Measurements from ENCODE around the gene SLC38A10. TPM values are rescaled to one million over a fixed set of nuclear protein-coding genes. Genes with fewer than 3 reads are reported as not detected.

The SLC38A10 gene
- total RNA-seq, 1 experiment from 2014 or later = 75.1 TPM

DNA sequence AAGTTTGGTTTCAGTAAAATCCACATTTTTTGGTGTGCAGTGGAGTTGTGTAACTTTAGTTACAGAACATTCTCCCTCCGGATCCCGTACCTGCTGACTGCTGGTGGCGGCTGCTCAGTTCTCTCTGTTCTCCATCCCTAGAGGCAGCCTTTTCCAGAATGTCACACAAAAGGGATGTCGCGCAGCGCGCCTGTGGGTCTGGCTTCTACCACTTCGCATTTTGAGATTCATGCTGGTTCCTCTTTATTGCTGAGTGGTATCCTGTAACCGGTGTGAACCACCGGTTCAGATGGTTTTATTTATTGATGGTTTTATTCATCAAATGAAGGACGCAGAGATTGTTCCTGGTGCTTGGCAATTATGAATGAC lies 71.4 kb downstream of the SLC38A10 start:
- ChIA-PET CTCF (no interaction called here), POLR2A (ENCODE audit: low non-redundant PET) (no interaction called here)
- Histone ChIP-seq H3K9me3 (ENCODE audit: low read depth, low read length, poor library complexity, severe bottlenecking) (peaks cover 5% of the 10 kb centered on the region), H3K4me3 (ENCODE audit: low read depth, low read length, poor library complexity, severe bottlenecking) (no peak overlapping the region), H3K27me3 (replicated peaks; ENCODE audit: insufficient read depth, low read depth, low read length, poor library complexity) (no peaks in the 10 kb centered on the region), H3K4me1 (ENCODE audit: insufficient read depth, low read length, poor library complexity, severe bottlenecking) (peaks cover 10% of the 10 kb centered on the region), H3K27ac (ENCODE audit: low read depth, low read length, poor library complexity, severe bottlenecking) (no peak overlapping the region), H3K36me3 (ENCODE audit: insufficient read depth, low read length, poor library complexity, severe bottlenecking) (no peaks in the 10 kb centered on the region)
- intact Hi-C loops (cut with micrococcal nuclease; ENCODE audit: unreplicated experiment) = no loop called here
- TF ChIP-seq, protein P1, sequence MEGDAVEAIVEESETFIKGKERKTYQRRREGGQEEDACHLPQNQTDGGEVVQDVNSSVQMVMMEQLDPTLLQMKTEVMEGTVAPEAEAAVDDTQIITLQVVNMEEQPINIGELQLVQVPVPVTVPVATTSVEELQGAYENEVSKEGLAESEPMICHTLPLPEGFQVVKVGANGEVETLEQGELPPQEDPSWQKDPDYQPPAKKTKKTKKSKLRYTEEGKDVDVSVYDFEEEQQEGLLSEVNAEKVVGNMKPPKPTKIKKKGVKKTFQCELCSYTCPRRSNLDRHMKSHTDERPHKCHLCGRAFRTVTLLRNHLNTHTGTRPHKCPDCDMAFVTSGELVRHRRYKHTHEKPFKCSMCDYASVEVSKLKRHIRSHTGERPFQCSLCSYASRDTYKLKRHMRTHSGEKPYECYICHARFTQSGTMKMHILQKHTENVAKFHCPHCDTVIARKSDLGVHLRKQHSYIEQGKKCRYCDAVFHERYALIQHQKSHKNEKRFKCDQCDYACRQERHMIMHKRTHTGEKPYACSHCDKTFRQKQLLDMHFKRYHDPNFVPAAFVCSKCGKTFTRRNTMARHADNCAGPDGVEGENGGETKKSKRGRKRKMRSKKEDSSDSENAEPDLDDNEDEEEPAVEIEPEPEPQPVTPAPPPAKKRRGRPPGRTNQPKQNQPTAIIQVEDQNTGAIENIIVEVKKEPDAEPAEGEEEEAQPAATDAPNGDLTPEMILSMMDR (conservative IDR thresholded peaks at IDR 0.05; ENCODE audit: low read depth, low read length) = no peak
- no peak for TF ChIP-seq EZH2 (IDR thresholded peaks at IDR 0.05; ENCODE audit: borderline replicate concordance, low read depth, low read length, poor library complexity, severe bottlenecking)
- no peak for DNase-seq (ENCODE audit: low spot score)
- no TSS peak for BruUV-seq (replicated peaks)

DNA sequence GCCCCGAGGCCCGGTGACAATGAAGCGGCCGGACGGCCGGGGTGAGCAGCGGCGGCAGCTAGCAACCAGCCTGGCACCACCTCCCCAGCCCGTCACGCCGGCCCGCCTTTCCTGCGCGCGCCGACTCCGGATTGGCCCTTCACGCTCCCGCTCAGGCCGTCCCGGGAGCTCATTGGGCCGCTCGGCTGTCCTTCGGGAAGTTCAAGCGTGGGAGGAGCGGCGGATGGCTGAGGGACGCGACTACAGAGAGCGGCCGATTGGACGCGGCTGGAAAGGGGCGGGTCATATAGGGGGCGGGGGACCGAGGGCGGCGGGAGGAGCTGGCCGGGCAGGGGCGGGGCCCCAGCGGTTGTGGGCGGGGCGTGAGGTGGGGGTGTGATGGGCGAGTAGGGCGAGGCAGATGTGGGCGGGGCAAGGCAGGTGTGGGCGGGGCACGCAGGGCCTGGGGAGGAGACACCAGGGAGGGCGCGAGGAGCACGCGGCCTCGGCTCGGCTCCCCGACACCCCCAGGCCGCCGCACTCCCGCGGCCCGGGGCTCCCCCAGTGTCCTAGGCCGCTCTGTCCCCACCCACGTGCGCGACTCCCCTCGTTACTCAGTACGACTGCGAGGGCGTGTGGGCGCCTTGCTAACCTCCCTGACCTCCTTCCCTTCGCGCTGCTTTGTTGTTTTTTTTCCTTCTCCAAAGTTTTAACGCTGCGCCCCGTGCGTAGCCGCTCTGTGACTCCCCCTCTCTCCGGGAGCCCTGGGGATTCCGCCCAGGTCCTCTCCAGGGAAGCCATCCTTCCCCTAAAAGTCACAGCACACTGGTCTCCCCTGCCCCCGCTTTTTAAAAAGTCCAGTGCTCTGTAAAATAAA lies 72.0 kb downstream of the SLC38A10 start, which contains the start of gene CEP131:
TSS of gene CEP131 (minus strand) at position 60 of the 856 bp plus-strand sequence. CDS start 2,909 bp downstream, outside the sequence.
- Histone ChIP-seq H3K27me3 (replicated peaks; ENCODE audit: insufficient read depth, low read depth, low read length, poor library complexity) (no peaks in the 10 kb centered on the region), H3K4me3 (ENCODE audit: low read depth, low read length, poor library complexity, severe bottlenecking) (peak within 1 kb of the TSS; percentile 98), H3K4me1 (ENCODE audit: insufficient read depth, low read length, poor library complexity, severe bottlenecking) (peaks cover 10% of the 10 kb centered on the region), H3K9me3 (ENCODE audit: low read depth, low read length, poor library complexity, severe bottlenecking) (peaks cover 5% of the 10 kb centered on the region), H3K27ac (ENCODE audit: low read depth, low read length, poor library complexity, severe bottlenecking) (peak within 1 kb of the TSS; percentile 79), H3K36me3 (ENCODE audit: insufficient read depth, low read length, poor library complexity, severe bottlenecking) (no peaks in the 10 kb centered on the region)
- ChIA-PET CTCF (interaction anchor here (0.8 to 1.2 kb wide), 3 partner anchors 13 to 126 kb away, joined by 3 read pairs; partner anchors contain the start of genes NDUFAF8 and TEPSIN), POLR2A (ENCODE audit: low non-redundant PET) (interaction anchor here (0.6 kb wide), 2 partner anchors 172 to 196 kb away, joined by 3 read pairs; no protein-coding TSS in a partner anchor)
- DNase-seq (ENCODE audit: low spot score) = peak; percentile 99
- no peak for TF ChIP-seq EZH2 (IDR thresholded peaks at IDR 0.05; ENCODE audit: borderline replicate concordance, low read depth, low read length, poor library complexity, severe bottlenecking)
- TF ChIP-seq, protein P1 (conservative IDR thresholded peaks at IDR 0.05; ENCODE audit: low read depth, low read length) = no peak
- intact Hi-C loops (cut with micrococcal nuclease; ENCODE audit: unreplicated experiment) = no loop called here
- BruUV-seq (replicated peaks) = no TSS peak

DNA sequence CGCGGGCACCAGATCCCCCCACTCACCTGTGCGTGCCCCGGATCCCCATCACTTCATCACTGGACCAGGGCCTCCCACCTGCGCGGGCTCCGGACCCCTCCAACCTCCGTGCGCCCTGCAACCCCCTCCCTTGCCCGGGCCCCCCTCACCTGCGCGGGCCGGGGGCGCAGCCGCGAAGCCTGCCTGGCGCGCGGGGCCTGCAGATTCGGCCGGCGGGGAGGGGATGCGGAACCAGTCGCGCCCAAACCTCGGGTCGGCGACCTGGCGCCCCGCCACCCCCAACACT lies 72.5 kb downstream of the SLC38A10 start:
- Histone ChIP-seq H3K4me1 (ENCODE audit: insufficient read depth, low read length, poor library complexity, severe bottlenecking) (peaks cover 10% of the 10 kb centered on the region), H3K9me3 (ENCODE audit: low read depth, low read length, poor library complexity, severe bottlenecking) (peaks cover 5% of the 10 kb centered on the region), H3K4me3 (ENCODE audit: low read depth, low read length, poor library complexity, severe bottlenecking) (peak overlapping the region; percentile 98), H3K27me3 (replicated peaks; ENCODE audit: insufficient read depth, low read depth, low read length, poor library complexity) (no peaks in the 10 kb centered on the region), H3K27ac (ENCODE audit: low read depth, low read length, poor library complexity, severe bottlenecking) (peak overlapping the region; percentile 79), H3K36me3 (ENCODE audit: insufficient read depth, low read length, poor library complexity, severe bottlenecking) (no peaks in the 10 kb centered on the region)
- ChIA-PET CTCF (interaction anchor here (1.2 kb wide), 2 partner anchors 13 to 17 kb away, joined by 3 read pairs; partner anchors contain the start of genes NDUFAF8 and TEPSIN), POLR2A (ENCODE audit: low non-redundant PET) (interaction anchor here (0.6 kb wide), 1 partner anchor 197 kb away, joined by 3 read pairs; no protein-coding TSS in a partner anchor)
- DNase-seq (ENCODE audit: low spot score) = no peak
- intact Hi-C loops (cut with micrococcal nuclease; ENCODE audit: unreplicated experiment) = no loop called here
- BruUV-seq (replicated peaks) = no TSS peak
- TF ChIP-seq, protein P1 (conservative IDR thresholded peaks at IDR 0.05; ENCODE audit: low read depth, low read length) = no peak
- no peak for TF ChIP-seq EZH2 (IDR thresholded peaks at IDR 0.05; ENCODE audit: borderline replicate concordance, low read depth, low read length, poor library complexity, severe bottlenecking)
